K562 (cell line): ENCODE data around the gene MTHFR. TPM values are rescaled to one million over a fixed set of nuclear protein-coding genes. Genes with fewer than 3 reads are reported as not detected.
A peak's percentile ranks its signal among the peaks of the same experiment; 100 is the strongest.

Experiments used
- ATAC-seq: fragments of 200-7000 bp; cut with Tn5 transposase; 3 replicates; pipeline ENCODE4 v1.9.1; 2020; ENCODE audit warnings: moderate library complexity
- BruUV-seq: library from RNA; stranded (reverse); fragments of 400-500 nt; replicated peaks from 2 replicates; lab custom pipeline; 2021; lab: Mats Ljungman, UMichigan
- CTCF ChIA-PET: fragments of 300-600 bp; formaldehyde crosslinking; extraction: SDS; loops from one replicate; lab custom pipeline; 2021; ENCODE audit warnings: low intra/inter-chr PET ratio; lab: Yijun Ruan, JAX
- POLR2A ChIA-PET: fragments of 300-600, 350-650 bp; sonication (Branson Sonifier 250); formaldehyde crosslinking; extraction: SDS; loops from one replicate; lab custom pipeline; 2021; ENCODE audit warnings: antibody characterized with exemption, inconsistent platforms; lab: Yijun Ruan, JAX
- DNase-seq, 4 experiments: peaks; one replicate each; pipeline versions ENCODE4 v3.0.0 to v3.0.0-alpha.2; 2011 to 2018; ENCODE audit warnings: low spot score in 3 of 4, mixed read lengths in 3 of 4; ENCODE audit errors: extremely low read depth in 1 of 4
- FAIRE-seq: peaks from 2 replicates; lab custom pipeline; 2011; peaks lifted over from hg19 to GRCh38; lab: Jason Lieb, UNC
- H2AFZ ChIP-seq: 2 replicates; pipeline ENCODE4 v1.6.0; 2011; ENCODE audit warnings: low read depth, low read length, control low read depth, inconsistent platforms
- H3K27ac ChIP-seq: fragments of 200-600 bp; 3 replicates; pipeline ENCODE4 v1.8.0; 2011; ENCODE audit warnings: low read depth, mild to moderate bottlenecking, control low read depth, inconsistent platforms, low read length, moderate library complexity, mixed read lengths; ENCODE audit errors: extremely low read depth
- H3K27me3 ChIP-seq, 2 experiments: fragments of 300-600 bp in 1 of 2; 2 replicates in 1 of 2; 3 replicates in 1 of 2; pipeline versions ENCODE4 v1.6.0 to v1.8.0; 2011; ENCODE audit warnings: inconsistent platforms in 2 of 2, low read length in 2 of 2, mild to moderate bottlenecking in 1 of 2, mixed read lengths in 1 of 2, moderate library complexity in 1 of 2; ENCODE audit not compliant: control insufficient read depth in 2 of 2, insufficient read depth in 2 of 2
- H3K36me3 ChIP-seq: fragments of 300-600 bp; 3 replicates; pipeline ENCODE4 v1.8.0; 2011; ENCODE audit warnings: mild to moderate bottlenecking, low read length, inconsistent platforms; ENCODE audit not compliant: control insufficient read depth, insufficient read depth
- H3K4me1 ChIP-seq, 2 experiments: fragments of 200-600 bp in 1 of 2; replicated peaks in 1 of 2; 2 replicates in 1 of 2; 3 replicates in 1 of 2; pipeline versions ENCODE4 v1.5.1 to v1.8.0; 2011; ENCODE audit warnings: inconsistent platforms in 2 of 2, low read length in 2 of 2, mild to moderate bottlenecking in 1 of 2, mixed read lengths in 1 of 2, moderate library complexity in 1 of 2; ENCODE audit not compliant: control insufficient read depth in 2 of 2, insufficient read depth in 2 of 2
- H3K4me2 ChIP-seq: 2 replicates; pipeline ENCODE4 v1.6.1; 2011; ENCODE audit warnings: low read length, control low read depth, inconsistent platforms, mixed read lengths; ENCODE audit not compliant: insufficient read depth
- H3K4me3 ChIP-seq: fragments of 200-600 bp; sonication (generic), shearing (Covaris generic); 2 replicates; pipeline ENCODE4 v1.5.1; 2016; ENCODE audit warnings: control low read depth, inconsistent platforms
- H3K79me2 ChIP-seq: fragments of 200-600 bp; 3 replicates; pipeline ENCODE4 v1.8.0; 2011; ENCODE audit warnings: low read length, inconsistent platforms; ENCODE audit not compliant: control insufficient read depth, insufficient read depth
- H3K9ac ChIP-seq, 2 experiments: 2 replicates each; pipeline versions ENCODE4 v1.6.0 to v1.6.1; 2011; ENCODE audit warnings: low read depth in 2 of 2, low read length in 2 of 2, control low read depth in 1 of 2, inconsistent platforms in 1 of 2, mild to moderate bottlenecking in 1 of 2, mixed read lengths in 1 of 2; ENCODE audit not compliant: insufficient read depth in 1 of 2
- H3K9me1 ChIP-seq: one replicate; pipeline ENCODE4 v1.6.0; 2011; ENCODE audit warnings: inconsistent platforms, mild to moderate bottlenecking, low read length, moderate library complexity; ENCODE audit not compliant: control insufficient read depth, insufficient read depth
- H3K9me3 ChIP-seq: replicated peaks from 2 replicates; pipeline ENCODE4 v1.5.1; 2011; ENCODE audit warnings: low read depth, low read length, inconsistent platforms; ENCODE audit not compliant: control insufficient read depth, insufficient read depth
- H4K20me1 ChIP-seq: replicated peaks from 2 replicates; pipeline ENCODE4 v1.6.1; 2011; ENCODE audit warnings: low read length, inconsistent platforms, mixed read lengths; ENCODE audit not compliant: control insufficient read depth, insufficient read depth
- BRF1 ChIP-seq: IDR thresholded peaks from 3 replicates; pipeline ENCODE4 v1.6.1; 2011; ENCODE audit warnings: borderline replicate concordance, mild to moderate bottlenecking; ENCODE audit not compliant: insufficient read length; ENCODE audit errors: extremely low read depth
- CEBPB ChIP-seq: fragments of 450-650 bp; IDR thresholded peaks from 2 replicates; pipeline ENCODE4 v1.6.1; 2016; ENCODE audit warnings: missing genetic modification characterization, missing compliant biosample characterization
- CXXC5 ChIP-seq: fragments of 250-450 bp; sonication (Bioruptor Pico); IDR thresholded peaks from 2 replicates; pipeline ENCODE4 v1.8.0; 2022; ENCODE audit warnings: inconsistent platforms, mild to moderate bottlenecking, moderate library complexity
- HDAC3 ChIP-seq: fragments of 450-650 bp; IDR thresholded peaks from 2 replicates; pipeline ENCODE4 v1.6.1; 2018; ENCODE audit warnings: borderline replicate concordance, mild to moderate bottlenecking, moderate library complexity; ENCODE audit not compliant: partially characterized antibody
- KAT7 ChIP-seq: sonication (generic); formaldehyde crosslinking; IDR thresholded peaks from 2 replicates; pipeline ENCODE4 v1.8.0; 2022; ENCODE audit warnings: missing genetic modification reagents, mild to moderate bottlenecking, borderline replicate concordance
- KLF16 ChIP-seq: IDR thresholded peaks from 2 replicates; pipeline ENCODE4 v1.6.1; 2016; ENCODE audit warnings: antibody characterized with exemption
- PHF20 ChIP-seq: fragments of 450-650 bp; IDR thresholded peaks from 2 replicates; pipeline ENCODE4 v1.6.1; 2018; ENCODE audit not compliant: partially characterized antibody
- RAD51 ChIP-seq: fragments of 450-650 bp; IDR thresholded peaks from 2 replicates; pipeline ENCODE4 v1.7.1; 2016; ENCODE audit warnings: low read depth, mild to moderate bottlenecking, borderline replicate concordance
- RCOR1 ChIP-seq, 2 experiments: IDR thresholded peaks; 2 replicates each; pipeline ENCODE4 v1.6.1; 2012; ENCODE audit warnings: low read depth in 2 of 2, low read length in 2 of 2, borderline replicate concordance in 1 of 2, improper control_type of control experiment in 1 of 2
- SMARCA5 ChIP-seq: fragments of 450-650 bp; IDR thresholded peaks from 2 replicates; pipeline ENCODE4 v1.6.1; 2016
- THRAP3 ChIP-seq: fragments of 450-650 bp; IDR thresholded peaks from 2 replicates; pipeline ENCODE4 v1.6.1; 2016; ENCODE audit warnings: mild to moderate bottlenecking, inconsistent platforms, borderline replicate concordance
- YY1 ChIP-seq, 3 experiments: IDR thresholded peaks; 2 replicates each; pipeline ENCODE4 v1.6.1; 2011; ENCODE audit warnings: low read length in 2 of 3, mild to moderate bottlenecking in 2 of 3, moderate library complexity in 2 of 3, borderline replicate concordance in 1 of 3, control low read depth in 1 of 3, low read depth in 1 of 3; ENCODE audit not compliant: insufficient read depth in 3 of 3, insufficient replicate concordance in 2 of 3, control insufficient read depth in 1 of 3, insufficient read length in 1 of 3; ENCODE audit errors: extremely low read depth in 1 of 3
- ZNF3 ChIP-seq: fragments of 250-450 bp; sonication (Bioruptor Pico); IDR thresholded peaks from 2 replicates; pipeline ENCODE4 v1.5.0; 2021; ENCODE audit warnings: mild to moderate bottlenecking, moderate library complexity
- ZSCAN29 ChIP-seq: fragments of 450-650 bp; IDR thresholded peaks from 2 replicates; pipeline ENCODE4 v1.6.1; 2017
- WGBS: fragments of 100-300 bp; shearing (Covaris generic); methylation state at CpG from one replicate; pipeline ENCODE4 v1.1.6; 2016; ENCODE audit warnings: low coverage, mixed read lengths; ENCODE audit not compliant: insufficient coverage; ENCODE audit errors: missing lambda C conversion rate; 5-methylcytosine and 5-hydroxymethylcytosine counted together
- in situ Hi-C: fragments of 300-500 bp; cut with MboI; formaldehyde crosslinking; loops from 4 replicates; pipeline ENCODE4 v1.15.0; 2018; ENCODE audit warnings: inconsistent platforms, mixed read lengths
- intact Hi-C: fragments of 100-400 bp; cut with micrococcal nuclease; formaldehyde crosslinking; loops from 2 replicates; pipeline ENCODE4 v1.14.2; 2022
- polyA plus RNA-seq, 8 experiments: library from polyadenylated mRNA; depleted of rRNA in 4 of 8; stranded (reverse) in 5 of 8; unstranded in 3 of 8; fragments of >200 nt; fragmentation: Nextera tagmentation in 2 of 8; fragmentation: Illumina TruSeq in 1 of 8; extraction: Ambion mirVana in 2 of 8; extraction: Trizol in 1 of 8; gene quantifications; 2 replicates each; pipeline versions ENCODE4 v1.2.1 to v1.2.3, GENCODE V29; 2011 to 2014; ENCODE audit warnings: inconsistent platforms in 1 of 8, missing spikeins in 1 of 8
- total RNA-seq, 7 experiments: library from RNA; depleted of rRNA in 6 of 7; stranded (reverse); fragments of >200 nt in 6 of 7; fragmentation: Illumina TruSeq in 2 of 7; extraction: Trizol in 2 of 7; gene quantifications; 2 replicates each; pipeline versions ENCODE4 v1.2.1 to v1.2.3, GENCODE V29; 2011 to 2021; ENCODE audit warnings: low replicate concordance in 1 of 7
- TF ChIP-seq, protein P1 (sequence below): fragments of 250-450 bp; sonication (Bioruptor Pico); IDR thresholded peaks from 2 replicates; pipeline ENCODE4 v1.8.0; 2022; ENCODE audit warnings: inconsistent platforms
- TF ChIP-seq, protein P2 (sequence below): fragments of 250-450 bp; sonication (Bioruptor Pico); IDR thresholded peaks from 2 replicates; pipeline ENCODE4 v1.4.0; 2020; ENCODE audit warnings: mild to moderate bottlenecking, moderate library complexity

The MTHFR gene
- total and polyA plus RNA-seq, 9 of the 15 experiments (the other 6 are each of a cell fraction or from before 2014, with no cell fraction given): 5.0 to 104 (median 62.6) TPM

DNA sequence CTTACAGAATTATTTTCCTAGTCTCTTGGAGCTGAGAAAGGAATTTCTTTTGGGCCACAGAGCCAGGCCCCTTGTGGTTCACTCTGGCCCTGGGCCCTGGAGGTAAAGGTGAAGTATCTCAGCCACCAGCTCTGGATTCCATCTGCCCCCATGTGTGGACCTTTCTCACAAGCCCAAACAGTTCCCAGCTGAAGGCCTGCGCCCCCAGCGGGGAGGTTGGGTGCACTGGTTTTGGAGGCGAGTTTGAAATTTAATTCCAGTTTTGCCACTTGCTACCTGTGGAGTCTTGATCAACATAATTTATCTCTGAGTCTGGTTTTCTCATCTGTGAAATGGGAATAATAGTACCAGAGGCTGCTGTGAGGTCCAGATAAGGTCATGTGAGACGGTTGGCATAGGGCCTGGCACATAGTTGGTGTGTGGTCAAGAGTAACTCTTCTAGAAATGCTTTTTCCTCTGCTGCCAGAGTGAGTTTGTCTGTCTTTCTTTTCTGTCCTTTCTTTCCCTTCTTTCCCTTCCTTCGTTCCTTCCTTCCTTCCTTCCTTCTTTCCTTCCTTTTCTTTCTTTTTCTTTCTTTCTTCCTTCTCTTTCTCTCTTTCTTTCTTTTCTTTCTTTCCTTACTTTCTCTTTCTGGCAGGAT lies 63.7 kb downstream of the MTHFR start (continued):
- TF ChIP-seq, protein P1, sequence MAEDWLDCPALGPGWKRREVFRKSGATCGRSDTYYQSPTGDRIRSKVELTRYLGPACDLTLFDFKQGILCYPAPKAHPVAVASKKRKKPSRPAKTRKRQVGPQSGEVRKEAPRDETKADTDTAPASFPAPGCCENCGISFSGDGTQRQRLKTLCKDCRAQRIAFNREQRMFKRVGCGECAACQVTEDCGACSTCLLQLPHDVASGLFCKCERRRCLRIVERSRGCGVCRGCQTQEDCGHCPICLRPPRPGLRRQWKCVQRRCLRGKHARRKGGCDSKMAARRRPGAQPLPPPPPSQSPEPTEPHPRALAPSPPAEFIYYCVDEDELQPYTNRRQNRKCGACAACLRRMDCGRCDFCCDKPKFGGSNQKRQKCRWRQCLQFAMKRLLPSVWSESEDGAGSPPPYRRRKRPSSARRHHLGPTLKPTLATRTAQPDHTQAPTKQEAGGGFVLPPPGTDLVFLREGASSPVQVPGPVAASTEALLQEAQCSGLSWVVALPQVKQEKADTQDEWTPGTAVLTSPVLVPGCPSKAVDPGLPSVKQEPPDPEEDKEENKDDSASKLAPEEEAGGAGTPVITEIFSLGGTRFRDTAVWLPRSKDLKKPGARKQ: no peak

DNA sequence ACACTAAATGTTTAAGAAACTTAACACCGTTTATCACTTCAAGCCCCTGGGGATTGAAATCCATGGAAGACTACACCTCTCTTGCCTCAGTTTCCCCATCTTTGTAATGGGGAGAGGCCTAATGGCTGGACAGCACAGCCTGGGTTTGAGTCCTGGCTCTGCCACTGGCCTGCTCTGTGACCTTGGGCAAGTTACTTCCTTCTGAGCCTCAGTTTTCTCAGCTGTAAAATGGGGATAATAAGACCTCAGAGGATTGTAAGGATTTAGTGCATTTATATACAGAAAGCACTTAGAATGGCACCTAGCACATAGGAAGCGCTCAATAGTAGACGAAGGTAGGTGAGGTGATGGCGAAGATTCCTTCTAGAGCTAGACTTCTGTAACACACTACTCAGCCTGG lies 64.3 kb downstream of the MTHFR start:
- 83% methylated on average over 4 of the region's 4 CpGs for WGBS
- H3K36me3 ChIP-seq: peaks cover 22% of the 10 kb centered on the region; the same call in 2 of the 3 replicates
- ATAC-seq: no peak
- intact Hi-C loops (no loop called here), in situ Hi-C loops (no loop called here)
- no peak overlapping the region for H3K27ac ChIP-seq
- H3K4me1 ChIP-seq: peaks cover 48 to 55% of the 10 kb centered on the region in 2 experiments
- H3K4me2 ChIP-seq: no peak overlapping the region; the same call in 1 of the 2 replicates
- no peak for DNase-seq
- no peaks in the 10 kb centered on the region for H4K20me1 ChIP-seq
- no peak overlapping the region for H3K4me3 ChIP-seq
- no peaks in the 10 kb centered on the region for H3K9me3 ChIP-seq
- no peak for FAIRE-seq
- no peak overlapping the region; a peak in 2 of 4 replicates for H3K9ac ChIP-seq
- CTCF ChIA-PET: no interaction called here
- BruUV-seq: no TSS peak
- peaks cover 48% of the 10 kb centered on the region for H3K79me2 ChIP-seq
- H3K27me3 ChIP-seq: no peaks in the 10 kb centered on the region
- H3K9me1 ChIP-seq: peaks cover 7% of the 10 kb centered on the region
- no peak overlapping the region for H2AFZ ChIP-seq
- POLR2A ChIA-PET: interaction anchor here (0.9 to 3.1 kb wide), 8 partner anchors 11 to 704 kb away, joined by 3 to 15 read pairs (median 4); no protein-coding TSS in a partner anchor
- TF ChIP-seq SMARCA5 (peak; percentile 93), CEBPB (tag) (no peak), RCOR1 (IDR thresholded peaks at IDR 0.05; ENCODE audit: borderline replicate concordance in 1 of 2, low read depth in 2 of 2, low read length in 2 of 2) (peak in 1 of 2 experiments; percentile 85; a peak in 2 of 4 replicates), ZSCAN29 (no peak), YY1 (IDR thresholded peaks at IDR 0.05; ENCODE audit: borderline replicate concordance in 1 of 3, control insufficient read depth in 1 of 3, extremely low read depth in 1 of 3, insufficient read depth in 3 of 3, insufficient read length in 1 of 3, insufficient replicate concordance in 2 of 3, low read depth in 1 of 3, low read length in 2 of 3) (no peak), BRF1 (no peak), ZNF3 (CRISPR knock-in tag) (0 out of 2 replicates have a peak, but pooled peaks have one; percentile 41), RAD51 (no peak), THRAP3 (no peak), KAT7 (CRISPR knock-in tag) (0 out of 2 replicates have a peak, but pooled peaks have one; percentile 41), KLF16 (no peak), HDAC3 (no peak), PHF20 (peak; percentile 57), CXXC5 (CRISPR knock-in tag) (no peak)
- TF ChIP-seq, protein P2, sequence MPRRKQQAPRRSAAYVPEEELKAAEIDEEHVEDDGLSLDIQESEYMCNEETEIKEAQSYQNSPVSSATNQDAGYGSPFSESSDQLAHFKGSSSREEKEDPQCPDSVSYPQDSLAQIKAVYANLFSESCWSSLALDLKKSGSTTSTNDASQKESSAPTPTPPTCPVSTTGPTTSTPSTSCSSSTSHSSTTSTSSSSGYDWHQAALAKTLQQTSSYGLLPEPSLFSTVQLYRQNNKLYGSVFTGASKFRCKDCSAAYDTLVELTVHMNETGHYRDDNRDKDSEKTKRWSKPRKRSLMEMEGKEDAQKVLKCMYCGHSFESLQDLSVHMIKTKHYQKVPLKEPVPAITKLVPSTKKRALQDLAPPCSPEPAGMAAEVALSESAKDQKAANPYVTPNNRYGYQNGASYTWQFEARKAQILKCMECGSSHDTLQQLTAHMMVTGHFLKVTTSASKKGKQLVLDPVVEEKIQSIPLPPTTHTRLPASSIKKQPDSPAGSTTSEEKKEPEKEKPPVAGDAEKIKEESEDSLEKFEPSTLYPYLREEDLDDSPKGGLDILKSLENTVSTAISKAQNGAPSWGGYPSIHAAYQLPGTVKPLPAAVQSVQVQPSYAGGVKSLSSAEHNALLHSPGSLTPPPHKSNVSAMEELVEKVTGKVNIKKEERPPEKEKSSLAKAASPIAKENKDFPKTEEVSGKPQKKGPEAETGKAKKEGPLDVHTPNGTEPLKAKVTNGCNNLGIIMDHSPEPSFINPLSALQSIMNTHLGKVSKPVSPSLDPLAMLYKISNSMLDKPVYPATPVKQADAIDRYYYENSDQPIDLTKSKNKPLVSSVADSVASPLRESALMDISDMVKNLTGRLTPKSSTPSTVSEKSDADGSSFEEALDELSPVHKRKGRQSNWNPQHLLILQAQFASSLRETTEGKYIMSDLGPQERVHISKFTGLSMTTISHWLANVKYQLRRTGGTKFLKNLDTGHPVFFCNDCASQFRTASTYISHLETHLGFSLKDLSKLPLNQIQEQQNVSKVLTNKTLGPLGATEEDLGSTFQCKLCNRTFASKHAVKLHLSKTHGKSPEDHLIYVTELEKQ (CRISPR knock-in tag): no peak
